Measurements from ENCODE around the gene EXPH5.

EXPH5 gene

DNA sequence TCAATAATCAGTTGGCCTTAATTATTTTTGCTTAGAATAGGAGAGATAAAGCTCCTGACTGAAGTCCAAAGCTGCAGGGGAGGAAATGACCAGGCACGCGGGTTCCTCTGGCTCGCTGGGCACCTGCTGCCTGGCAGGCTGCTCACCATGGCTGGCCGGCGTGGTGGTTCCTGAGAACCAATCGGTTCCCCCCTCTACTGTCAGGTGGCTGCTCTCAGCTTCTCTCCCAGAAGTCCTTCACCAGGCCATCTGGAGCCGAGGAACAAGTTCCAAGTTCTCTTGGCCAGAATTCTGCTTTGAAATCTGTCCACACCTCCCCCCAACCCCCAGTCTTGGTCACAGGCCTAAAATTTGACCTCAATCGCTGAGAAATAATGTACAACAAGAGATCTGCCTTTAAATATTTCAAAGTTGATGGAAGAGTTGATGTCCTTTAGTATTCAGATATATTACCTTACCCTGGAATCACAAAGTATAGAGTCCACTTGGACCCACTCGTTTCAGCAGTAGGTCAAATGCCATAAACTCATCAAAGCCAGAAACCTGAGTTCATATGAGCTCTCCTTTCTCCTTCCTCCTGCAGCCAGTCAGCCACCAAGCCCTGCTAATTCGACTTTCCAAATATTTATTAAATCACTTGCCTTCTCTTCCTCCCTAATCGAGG lies 25.2 kb downstream of the EXPH5 start:
- no peak for DNase-seq (ENCODE audit: low read depth in 2 of 2, low spot score in 1 of 2)

DNA sequence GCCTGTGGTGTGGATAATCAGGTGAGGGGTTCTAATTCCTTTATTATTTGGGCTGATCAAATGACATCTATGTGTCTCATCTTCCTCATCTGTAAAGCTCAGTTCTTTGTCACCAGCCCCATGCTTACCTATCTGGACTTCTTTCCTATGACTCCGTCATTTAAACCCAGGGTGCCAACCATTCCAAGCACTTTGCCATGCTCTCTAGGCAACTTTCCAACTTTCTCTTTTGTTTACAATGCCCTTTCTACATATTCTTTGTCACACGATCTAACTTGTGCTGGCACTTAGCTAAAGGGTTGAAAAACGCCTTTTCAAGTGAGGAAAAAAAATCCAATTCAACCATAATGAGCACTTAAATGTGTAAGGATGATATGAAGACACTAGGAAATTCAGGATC lies 27.9 kb downstream of the EXPH5 start:
- no peak for DNase-seq (ENCODE audit: low read depth in 2 of 2, low spot score in 1 of 2)

DNA sequence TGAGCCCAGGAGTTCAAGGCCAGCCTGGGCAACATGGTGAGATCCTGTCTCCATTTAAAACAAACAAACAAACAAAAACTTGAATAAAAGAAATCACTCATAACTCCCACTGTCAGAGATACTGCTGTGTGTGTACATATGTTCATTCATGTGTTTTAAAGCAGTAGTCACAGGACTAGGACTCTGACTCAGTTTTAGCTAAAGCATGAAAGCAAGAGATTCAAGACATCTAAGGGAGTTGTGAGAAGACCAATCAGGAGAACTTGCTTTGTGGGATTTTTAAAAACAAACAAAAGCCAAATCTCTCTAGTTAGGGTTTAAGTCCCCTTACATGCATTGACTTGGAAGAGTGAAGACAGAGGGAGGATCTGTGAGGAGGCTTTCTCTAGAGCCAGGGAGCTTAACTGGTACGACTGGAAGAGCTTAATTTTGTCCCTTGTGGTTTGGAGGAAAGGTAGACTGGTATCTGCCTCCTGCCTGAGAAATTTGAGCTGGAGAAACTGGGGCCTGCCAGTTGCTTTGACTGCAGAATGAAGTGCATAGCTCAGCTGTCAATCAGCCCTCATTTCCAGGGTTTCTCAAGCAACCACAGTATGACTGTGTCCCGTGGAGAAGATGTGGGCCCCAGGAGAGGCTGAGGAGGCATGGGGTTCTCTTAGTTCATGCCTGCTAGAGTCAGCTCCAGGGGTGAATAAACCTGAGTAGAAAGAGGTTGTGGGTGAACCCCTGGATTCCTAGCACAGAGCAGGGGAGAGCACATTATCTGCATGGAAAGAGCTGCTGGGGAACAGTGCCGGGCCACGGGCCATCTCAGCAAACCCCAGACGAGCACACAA lies 30.6 kb downstream of the EXPH5 start:
- DNase-seq (ENCODE audit: low read depth in 2 of 2, low spot score in 1 of 2) = no peak

DNA sequence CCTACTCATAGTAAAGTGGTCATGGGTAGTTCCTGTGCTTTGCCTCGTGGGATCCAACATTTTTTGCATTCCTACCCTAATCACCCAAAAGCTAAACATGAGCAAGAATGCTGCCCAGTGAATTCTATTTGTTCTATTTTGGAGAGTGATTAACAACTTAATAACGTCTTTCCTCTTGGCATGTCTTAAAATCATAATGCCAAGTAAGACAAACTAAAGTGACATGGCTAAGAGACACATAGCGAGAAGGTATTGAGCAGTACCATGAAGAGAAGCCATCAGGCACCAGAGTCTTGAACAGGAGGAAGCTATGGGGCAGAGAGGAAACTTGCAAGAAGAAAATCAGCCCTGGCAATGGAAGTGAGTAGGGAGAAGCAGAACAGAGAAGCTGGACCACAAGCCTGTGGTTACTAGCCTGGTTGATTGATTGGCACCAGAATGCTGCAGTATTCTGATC lies 32.0 kb downstream of the EXPH5 start:
- DNase-seq (ENCODE audit: low read depth in 2 of 2, low spot score in 1 of 2) = no peak

DNA sequence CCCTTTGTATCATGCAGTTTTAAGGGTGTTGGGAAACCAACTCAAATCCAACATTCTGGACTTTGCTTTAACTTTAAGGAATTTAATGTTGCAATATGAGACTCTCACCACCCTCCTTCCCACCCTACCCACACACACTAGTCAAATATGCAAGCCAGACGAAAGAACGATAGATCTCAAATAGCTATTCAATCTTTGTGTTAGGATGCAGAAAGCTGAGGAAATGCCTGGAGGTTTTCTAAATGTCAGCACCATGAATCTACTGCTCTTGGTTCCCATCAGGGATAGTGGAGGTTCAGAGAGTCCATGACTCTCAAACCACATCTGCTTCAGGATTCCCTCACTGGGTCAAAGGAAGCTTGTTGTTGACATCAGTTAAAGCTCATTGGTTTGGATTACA lies 33.7 kb downstream of the EXPH5 start:
- DNase-seq (ENCODE audit: low read depth in 2 of 2, low spot score in 1 of 2) = no peak

DNA sequence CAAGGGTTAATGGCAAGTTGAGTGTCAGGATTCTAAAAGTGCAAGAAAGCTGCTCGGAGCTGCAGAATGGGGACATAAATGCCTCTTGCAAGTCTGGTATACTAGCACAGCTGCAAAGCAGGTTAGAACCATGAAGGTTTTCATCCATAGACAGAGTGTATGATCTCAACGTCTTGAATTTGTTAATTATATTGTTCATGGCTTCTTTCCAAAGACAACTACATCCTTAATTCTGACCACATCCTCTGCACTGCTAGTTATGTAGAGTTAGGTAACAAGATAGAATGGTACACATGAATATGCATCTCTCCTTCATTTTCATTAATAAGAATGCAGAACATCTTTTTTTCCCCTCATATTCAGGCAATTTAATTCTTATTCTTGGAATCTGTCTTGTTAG lies 34.2 kb downstream of the EXPH5 start:
- DNase-seq (ENCODE audit: low read depth in 2 of 2, low spot score in 1 of 2) = no peak

DNA sequence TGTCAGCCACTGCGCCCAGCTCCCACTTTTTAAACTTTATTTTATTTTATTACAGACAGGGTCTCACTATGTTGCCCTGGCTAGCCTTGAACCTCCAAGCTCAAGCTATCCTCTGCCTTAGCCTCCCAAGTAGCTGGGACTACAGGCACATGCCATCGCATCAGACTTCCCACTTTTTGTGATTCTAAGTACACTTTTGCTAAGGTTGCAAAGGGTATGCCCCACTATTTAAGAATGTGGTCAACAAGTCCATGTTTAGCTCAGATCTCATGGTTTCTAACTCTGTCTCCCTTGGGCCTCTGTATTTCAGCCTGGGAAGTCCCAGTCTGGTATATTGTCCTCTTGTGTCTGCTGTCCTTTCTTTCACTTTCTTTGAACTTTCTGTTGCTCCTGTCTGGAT lies 35.3 kb downstream of the EXPH5 start:
- no peak for DNase-seq (ENCODE audit: low read depth in 2 of 2, low spot score in 1 of 2)

DNA sequence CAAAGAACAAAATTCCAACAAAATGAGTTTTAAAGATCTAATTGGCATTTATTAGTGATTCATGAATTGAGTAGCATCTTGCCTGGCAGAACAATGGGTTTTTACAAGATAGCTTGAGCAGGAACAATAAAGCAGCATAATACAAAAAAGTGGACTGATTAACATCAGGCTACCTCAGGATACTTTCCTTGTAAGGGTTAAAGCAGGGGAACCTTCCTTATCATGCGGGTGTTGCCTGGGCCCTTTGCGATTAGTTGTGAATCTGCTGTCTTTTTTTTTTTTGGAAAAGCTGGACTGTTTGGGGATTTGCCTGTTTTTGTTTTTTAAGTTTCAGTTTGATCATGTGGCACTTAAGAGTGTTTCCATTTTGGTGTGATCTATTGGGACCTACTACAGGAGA lies 37.5 kb downstream of the EXPH5 start:
- DNase-seq (ENCODE audit: low read depth in 2 of 2, low spot score in 1 of 2) = no peak

DNA sequence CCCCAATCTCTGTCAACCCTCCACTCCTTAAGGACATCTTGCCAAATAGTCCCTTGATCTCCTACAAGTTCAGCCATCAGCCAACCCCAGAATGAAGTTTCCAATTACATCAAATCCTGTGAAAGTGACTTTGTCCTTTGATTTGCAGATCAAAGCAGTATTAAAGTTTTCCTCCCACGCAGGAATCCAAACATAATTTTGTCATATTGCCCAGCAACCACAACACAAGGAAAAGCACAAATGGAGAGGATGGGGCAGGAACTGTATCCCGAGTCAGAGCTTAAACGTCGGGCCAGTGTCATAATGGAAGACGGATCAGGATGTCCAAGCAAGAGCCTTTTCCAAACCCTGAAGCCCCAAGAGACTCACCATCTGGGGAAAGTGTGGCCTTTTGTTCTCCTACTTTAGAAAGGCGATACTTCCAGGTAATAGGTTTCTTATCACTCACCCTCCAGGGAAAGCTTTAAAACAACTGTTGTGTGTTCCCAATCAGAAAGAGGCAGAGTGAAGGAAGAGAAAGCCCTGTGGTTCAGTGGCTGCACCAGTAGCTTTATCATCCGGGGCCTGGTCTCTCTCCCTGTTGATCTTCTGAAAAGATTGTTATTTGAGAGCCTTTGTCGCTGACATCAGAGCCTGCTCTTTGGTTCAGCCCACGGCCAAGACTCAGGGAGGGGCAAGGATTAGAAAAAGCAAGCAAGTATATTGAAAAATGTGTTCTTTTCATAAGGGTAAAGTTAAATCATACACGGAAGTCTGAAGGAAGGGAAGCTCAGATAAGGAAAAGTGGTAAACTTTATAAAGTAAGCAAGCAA lies 41.7 kb downstream of the EXPH5 start:
- no peak for DNase-seq (ENCODE audit: low read depth in 2 of 2, low spot score in 1 of 2)

DNA sequence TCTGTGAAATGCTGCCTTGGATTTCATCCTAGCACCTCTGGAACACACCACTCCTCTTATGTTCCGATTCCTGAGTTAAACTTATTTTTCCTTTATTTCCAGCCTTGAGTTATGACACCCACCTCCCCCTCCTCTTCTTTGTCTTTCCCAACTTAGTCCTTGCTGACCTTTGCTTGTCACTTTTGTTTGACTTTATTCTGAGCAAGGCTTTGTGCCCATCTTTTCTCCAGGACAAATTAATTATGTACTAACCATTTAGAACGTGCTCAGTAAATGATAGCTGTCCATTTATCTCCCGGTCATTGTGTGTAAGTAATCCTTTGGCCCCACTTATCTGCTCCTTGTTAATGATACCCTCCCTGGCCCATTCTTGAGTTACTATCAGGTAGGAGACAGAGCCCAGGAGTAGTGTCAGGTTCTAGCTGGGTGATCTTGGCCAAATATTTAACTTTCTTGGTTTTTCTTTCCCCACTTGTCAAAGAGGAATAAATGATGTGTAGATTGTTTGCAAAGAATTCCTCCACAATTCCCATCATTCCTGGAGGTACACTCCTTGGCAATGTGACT lies 44.2 kb downstream of the EXPH5 start:
- no peak for DNase-seq (ENCODE audit: low read depth in 2 of 2, low spot score in 1 of 2)

DNA sequence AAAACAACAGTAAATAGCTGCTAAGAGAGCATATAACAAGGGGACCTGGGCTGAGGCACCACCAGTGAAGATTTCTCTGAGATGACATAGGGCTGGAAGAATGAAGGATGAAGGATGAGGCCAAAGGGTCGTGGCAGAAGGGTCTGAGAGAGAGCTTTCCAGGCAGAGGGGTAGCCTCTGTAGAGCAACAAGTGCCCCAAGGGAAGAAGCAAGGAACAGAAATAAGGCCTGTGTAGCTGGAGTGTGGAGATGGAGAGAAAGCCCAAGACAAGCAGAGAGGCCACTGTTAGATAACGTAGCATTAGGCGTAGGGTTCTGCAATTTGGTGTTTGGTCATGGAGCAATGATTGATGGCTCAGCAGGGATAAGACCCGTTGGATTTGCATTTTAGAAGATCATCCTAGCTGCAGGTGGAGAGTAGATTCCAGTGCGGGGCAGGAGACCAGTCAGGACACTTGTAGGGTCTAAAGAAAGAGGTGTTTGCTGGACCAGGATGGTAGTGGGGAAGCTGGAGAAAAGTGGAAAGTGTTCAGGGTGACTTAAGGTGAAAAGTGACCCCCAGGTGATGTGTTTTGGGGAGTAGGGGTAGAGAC lies 47.6 kb downstream of the EXPH5 start:
- no peak for DNase-seq (ENCODE audit: low read depth in 2 of 2, low spot score in 1 of 2)

DNA sequence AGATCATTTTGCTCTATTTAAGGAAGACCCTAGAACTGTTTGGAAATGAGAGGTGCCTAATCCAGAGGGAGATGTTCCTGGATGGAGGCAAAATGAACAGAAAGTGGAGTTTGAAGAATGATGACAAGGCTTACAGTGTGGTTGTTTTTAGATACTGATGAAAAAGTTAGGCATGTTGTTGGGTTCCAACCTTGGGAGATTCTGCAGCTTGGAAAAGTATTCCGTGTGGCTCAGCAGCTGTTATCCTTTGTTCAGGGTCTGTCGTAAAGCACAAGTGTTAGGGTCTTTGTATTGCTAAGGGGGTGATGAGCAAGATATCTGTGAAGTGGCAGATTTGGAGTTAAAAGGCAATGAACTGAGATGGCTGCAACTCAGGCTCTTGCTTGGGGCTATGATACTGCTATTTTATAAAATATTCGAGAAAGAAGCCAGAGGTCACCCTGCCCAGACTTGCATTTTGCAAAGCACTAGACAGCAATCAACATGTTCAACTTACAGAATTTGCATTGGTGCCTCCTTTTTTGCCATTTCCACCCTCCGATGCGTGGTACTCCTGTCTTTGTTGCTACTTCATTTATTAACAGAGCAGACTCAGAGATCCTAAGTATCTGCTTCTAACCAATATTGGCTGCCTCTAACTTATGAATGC lies 50.1 kb downstream of the EXPH5 start:
- DNase-seq (ENCODE audit: low read depth in 2 of 2, low spot score in 1 of 2) = no peak

DNA sequence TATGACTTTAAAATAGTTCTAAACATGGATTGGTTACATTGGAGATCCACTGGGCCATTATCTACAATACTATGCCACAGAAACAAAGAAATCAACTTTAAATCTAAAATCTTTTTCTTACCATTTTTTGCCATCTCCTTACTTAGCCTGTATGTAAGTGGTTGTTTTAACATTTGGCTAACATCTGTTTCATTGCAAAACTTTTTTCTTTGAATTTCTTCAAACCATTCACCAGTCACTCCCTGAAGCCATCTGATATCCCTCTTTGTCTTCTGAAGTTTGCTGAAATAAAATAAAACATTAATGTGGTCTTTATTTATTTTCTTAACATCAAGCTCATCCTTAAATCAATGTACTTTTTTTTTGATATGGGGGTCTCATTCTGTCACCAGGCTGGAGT lies 52.0 kb downstream of the EXPH5 start:
- no peak for DNase-seq (ENCODE audit: low read depth in 2 of 2, low spot score in 1 of 2)

DNA sequence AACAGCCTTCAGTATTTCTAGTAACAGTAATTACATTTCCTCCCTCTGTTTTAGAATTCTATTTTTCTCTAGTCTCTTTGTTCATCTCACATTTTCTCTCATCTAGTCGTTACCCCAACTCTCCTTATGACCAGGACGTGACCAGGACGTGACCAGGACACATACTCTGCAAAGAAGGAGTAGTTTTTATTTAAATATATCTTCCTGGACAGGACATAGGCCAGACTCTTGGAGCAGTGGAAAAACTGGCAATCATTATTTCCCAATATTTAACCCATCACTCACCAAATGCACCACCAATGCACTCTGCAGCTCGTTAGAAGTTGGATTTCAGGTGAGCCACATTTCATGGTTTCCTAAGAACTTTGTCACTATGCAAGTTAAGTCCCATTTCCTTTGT lies 55.1 kb downstream of the EXPH5 start:
- DNase-seq (ENCODE audit: low read depth in 2 of 2, low spot score in 1 of 2) = no peak

DNA sequence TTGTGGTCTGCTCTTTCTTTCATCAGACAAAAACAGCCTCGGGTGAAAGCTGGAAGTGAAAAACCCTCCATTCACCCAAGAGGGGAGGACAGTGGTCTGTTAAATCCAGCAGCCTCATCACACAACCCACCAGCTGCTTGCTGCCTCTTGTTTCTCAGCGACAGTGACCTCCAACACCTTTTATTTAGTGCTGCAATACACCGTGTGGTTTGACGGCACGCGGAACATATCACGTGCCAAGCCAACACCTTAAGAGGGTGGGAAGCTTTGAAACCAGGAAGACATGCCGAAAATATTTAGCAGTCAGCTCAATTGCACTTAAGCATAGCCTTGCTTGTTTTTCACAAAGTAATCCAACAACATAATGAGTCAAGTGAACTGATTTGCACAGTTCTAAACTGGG lies 55.5 kb downstream of the EXPH5 start:
- DNase-seq (ENCODE audit: low read depth in 2 of 2, low spot score in 1 of 2) = peak; percentile 4 to 7

DNA sequence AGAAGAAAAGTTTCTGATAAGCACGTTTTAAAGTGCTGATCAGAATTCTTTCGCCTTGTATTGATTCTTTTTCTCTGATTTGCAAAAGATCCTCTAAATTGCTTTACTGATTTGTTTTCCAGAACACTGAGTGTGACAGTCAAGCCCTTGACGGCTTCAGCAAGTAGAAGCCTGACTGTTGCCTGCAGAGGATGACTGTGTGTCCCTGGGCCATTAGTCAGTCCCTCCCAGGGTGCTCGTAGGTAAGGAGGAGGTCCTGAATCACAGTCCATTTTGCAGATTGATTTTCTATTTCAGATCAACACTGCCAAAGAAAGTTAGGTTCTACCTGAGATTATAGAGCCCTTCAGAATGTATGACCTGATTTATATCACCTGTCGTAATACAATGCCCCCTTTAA lies 56.8 kb downstream of the EXPH5 start:
- DNase-seq (ENCODE audit: low read depth in 2 of 2, low spot score in 1 of 2) = no peak

DNA sequence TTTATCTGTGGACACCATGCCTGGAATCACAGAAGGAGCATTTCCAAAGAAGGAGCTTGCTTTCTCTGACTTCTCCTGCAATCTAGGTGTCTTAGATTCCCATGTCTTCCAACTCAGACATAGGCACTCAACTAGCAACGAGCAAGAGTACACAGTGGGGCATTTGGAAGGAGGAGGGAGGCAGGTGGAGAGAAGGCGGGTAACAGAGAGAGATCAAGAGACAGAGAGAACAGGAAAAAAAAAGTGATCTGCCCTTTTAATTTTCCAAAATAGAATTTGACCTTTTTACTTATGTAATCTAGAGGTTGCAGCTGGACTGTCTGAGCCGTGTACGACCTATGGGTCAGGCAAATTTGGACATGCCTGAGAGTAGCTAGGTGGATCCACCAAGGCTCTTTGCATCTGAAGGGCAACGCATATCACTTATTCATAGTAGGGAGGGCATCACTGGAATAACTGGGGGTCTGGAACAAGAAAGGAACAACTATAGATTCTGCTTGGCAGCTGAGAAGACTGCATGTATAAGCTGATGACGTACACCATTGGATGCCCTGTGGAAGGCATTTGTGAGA lies 58.1 kb downstream of the EXPH5 start:
- DNase-seq (ENCODE audit: low read depth in 2 of 2, low spot score in 1 of 2) = no peak

DNA sequence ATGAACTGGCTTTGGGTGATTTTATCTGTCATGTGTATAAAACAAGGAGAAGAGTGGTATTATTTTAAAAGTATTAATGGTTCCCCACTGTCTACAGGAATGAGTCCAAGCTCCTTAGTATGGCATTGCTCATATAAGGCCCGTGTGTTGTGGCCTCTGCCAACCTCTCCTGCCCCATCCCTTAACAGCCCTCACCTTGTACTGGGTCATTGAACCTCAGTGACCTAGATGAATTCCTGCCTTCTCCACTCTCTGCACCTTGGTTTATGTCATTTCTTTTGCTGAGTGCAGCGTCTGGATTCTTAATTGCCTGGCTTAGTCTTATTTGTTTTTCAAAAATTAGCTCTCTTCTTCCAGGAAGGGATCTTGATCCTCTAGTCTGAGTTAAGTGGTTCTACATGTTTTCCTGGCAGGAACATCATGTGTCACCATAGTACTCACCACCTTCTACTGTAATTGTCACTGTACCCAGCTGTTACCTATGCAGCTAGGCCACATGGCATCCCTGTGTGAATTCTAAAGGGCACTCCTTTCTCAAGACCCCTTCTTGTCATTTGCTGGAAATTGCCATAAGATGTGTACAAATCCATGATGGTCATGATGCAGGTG lies 59.2 kb downstream of the EXPH5 start:
- DNase-seq (ENCODE audit: low read depth in 2 of 2, low spot score in 1 of 2) = no peak

DNA sequence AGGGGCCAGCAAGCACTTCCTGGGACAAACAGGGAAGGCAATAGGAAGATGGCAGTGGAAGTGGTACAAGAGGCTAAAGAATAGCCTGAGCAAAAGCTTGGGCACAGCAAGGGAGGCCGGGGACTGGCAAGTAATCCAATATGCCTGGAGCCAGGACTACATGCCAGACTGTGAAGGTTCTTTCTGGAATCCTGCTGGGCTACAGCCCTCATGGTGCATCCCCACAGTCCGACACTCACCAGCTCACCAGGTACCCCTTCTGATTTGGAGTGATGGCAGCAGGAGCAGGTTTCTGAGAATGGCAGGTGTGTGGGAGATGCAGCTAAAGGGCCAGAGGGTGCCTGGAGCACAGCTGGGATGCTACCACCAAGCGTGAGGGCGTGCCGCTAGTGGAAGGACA lies 63.1 kb downstream of the EXPH5 start:
- no peak for DNase-seq (ENCODE audit: low read depth in 2 of 2, low spot score in 1 of 2)

DNA sequence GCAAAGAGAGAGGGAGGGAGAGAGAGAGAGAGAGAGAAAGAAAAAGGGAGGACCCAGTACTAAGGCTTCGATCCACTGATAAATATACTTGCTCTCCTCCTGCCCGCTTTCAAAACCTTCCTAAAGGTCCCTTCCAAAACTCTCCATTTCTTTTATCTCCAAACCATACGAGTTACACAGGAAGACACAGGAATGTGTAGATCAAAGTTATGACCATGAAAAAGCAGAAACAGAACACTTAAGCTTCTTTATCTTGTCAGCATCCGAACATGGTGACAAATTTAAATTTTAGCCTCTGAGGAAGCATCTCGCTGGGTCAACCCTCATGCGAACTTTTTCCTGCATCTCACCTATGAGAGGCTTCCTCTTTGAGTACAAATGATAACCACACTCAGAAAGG lies 66.2 kb downstream of the EXPH5 start:
- DNase-seq (ENCODE audit: low read depth in 2 of 2, low spot score in 1 of 2) = no peak

Data from stimulated activated CD8-positive, alpha-beta memory T cell treated with anti-CD3 and anti-CD28 coated beads, Interleukin-4, amount 100 ng/mL, for 4 hours (primary cell).